NCI-H2081 treated with DMSO at 0.1 percent for 48 hours (cell line): ENCODE results near the gene ATP6V1G2.
"Not testable (repeated sequence)": the region's sequence is repeated elsewhere in the genome, so short reads cannot be mapped to it uniquely, and the experiment has no call there.

Experiments
- DNase-seq: peaks from one replicate; lab custom pipeline; 2025; lab: John Stamatoyannopoulos, UW

ATP6V1G2 gene

GRCh38 chr6:31546339-31546957 is at the start of gene ATP6V1G2:
Gene ATP6V1G2 (minus strand): TSS chr6:31546608. CDS start chr6:31546559, 49 bp downstream.
- peak; percentile 80 for DNase-seq

GRCh38 chr6:31592396-31592771 is 46.0 kb upstream of the ATP6V1G2 start:
- DNase-seq: no peak

GRCh38 chr6:31590691-31591090 is 44.3 kb upstream of the ATP6V1G2 start:
- DNase-seq: not testable (repeated sequence)

GRCh38 chr6:31588871-31589650 is 42.7 kb upstream of the ATP6V1G2 start:
- DNase-seq: no peak

GRCh38 chr6:31587791-31588777 is 41.7 kb upstream of the ATP6V1G2 start:
- no peak for DNase-seq

GRCh38 chr6:31586599-31587281 is 40.3 kb upstream of the ATP6V1G2 start:
- DNase-seq: no peak

GRCh38 chr6:31586008-31586407 is 39.6 kb upstream of the ATP6V1G2 start, which contains the start of gene LST1:
Gene LST1 (plus strand): TSS chr6:31586277. CDS start chr6:31587300, 1,023 bp downstream.
- DNase-seq: no peak

- no peak for DNase-seq
Measured at GRCh38 chr6:31585491-31585890, 39.1 kb upstream of the ATP6V1G2 start.

GRCh38 chr6:31582230-31582643 is 35.8 kb upstream of the ATP6V1G2 start, which contains the start of gene LTB:
Gene LTB (minus strand): TSS chr6:31582424. CDS start chr6:31582417, 7 bp downstream.
- no peak for DNase-seq

- DNase-seq: no peak
Measured at GRCh38 chr6:31581434-31582229, 35.2 kb upstream of the ATP6V1G2 start.

- DNase-seq: peak; percentile 9
Measured at GRCh38 chr6:31580807-31581433, 34.5 kb upstream of the ATP6V1G2 start.

- no peak for DNase-seq
Measured at GRCh38 chr6:31580438-31580740, 34.0 kb upstream of the ATP6V1G2 start.

GRCh38 chr6:31579546-31580437 is 33.4 kb upstream of the ATP6V1G2 start:
- DNase-seq: no peak

GRCh38 chr6:31579119-31579505 is 32.7 kb upstream of the ATP6V1G2 start:
- no peak for DNase-seq

- no peak for DNase-seq
Measured at GRCh38 chr6:31578184-31579118, 32.0 kb upstream of the ATP6V1G2 start.

GRCh38 chr6:31577579-31577966 is 31.2 kb upstream of the ATP6V1G2 start:
- DNase-seq: no peak

- DNase-seq: no peak
Measured at GRCh38 chr6:31576897-31577578, 30.6 kb upstream of the ATP6V1G2 start.
